CMK (cell line): ENCODE measurements around the gene GPC6.

Experiments
- DNase-seq: peaks from one replicate; pipeline ENCODE4 v3.0.0-alpha.2; 2010; ENCODE audit warnings: low read depth

GPC6 gene

GRCh38 chr13:93936901-93937300, 710.3 kb downstream of the GPC6 start:
- DNase-seq = no peak

DNA sequence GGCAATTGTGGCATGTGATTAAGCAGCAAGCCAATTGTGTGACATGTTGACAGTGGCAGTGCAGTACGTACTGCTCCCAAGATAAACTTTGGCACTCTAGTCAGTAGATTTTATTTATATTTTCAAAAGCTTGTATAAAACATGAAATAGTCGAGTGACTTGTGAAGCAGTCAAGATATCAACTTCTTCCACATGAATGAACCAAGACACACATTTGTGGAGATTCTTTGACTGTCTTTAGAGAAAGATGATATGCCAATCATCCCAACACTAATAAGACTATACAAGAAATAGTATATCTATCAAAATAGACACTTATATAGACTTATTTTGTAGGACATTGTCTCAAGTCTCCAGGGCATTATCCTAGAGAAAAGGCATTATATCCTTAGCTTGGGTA, 714.8 kb downstream of the GPC6 start:
- DNase-seq = no peak

GRCh38 chr13:93942016-93942415, 715.4 kb downstream of the GPC6 start:
- DNase-seq = no peak

- DNase-seq = no peak
Observed at GRCh38 chr13:93945621-93946020, 719.0 kb downstream of the GPC6 start.

- no peak for DNase-seq
Observed at GRCh38 chr13:93946994-93947393, 720.4 kb downstream of the GPC6 start.

DNA sequence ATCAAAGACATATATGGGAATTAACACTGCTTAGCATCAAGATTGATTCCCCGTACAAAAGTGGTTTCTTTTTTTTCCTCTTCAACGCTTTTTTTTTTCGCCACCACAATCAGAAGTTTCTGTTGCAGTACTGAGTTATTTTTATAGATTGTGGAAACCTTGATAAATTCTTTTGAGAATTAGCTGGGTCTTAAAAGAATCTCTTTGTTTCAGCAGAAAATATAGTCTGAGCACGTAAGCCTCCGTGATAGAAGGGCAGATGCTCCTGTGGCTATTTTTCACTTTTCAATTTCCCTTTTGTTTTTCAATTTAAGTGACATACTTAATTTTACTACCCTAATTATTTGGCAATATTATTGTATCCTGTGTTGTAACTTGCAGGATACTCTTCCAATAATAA, 721.0 kb downstream of the GPC6 start:
- DNase-seq = no peak

DNA sequence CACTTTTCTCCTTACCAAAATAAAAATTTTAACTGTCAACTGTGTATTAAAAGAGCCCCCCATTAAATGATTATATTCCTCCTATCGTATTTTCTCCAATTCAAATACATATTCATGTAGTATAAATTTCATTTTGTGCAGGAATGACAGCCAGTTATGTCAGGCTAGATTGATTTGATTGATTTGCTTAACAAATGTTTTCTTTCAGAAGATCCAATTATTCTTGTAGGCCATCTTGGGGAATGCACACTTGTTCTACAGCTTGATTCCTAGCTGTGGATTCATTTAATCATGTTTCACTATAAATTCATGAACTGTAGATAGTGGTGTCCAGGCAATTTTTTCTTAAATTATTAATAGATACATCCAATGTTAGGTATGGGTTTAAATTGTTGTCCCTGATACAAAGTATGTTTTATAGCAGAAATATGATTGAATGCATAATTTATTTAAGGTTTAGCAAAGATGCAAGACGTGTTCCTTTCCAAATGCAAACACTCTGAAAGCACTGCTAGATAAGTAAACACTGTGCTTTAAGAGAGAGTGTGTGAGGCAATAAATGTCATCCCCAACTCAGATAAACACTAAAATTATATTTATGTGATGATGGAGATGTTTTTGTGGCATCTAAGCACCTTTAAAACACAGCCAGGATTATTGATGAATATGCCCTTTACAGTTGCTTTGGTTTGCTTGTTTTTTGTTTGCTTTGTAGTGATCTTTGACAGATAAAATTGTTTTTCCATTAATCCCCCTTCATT, 721.7 kb downstream of the GPC6 start:
- no peak for DNase-seq

- no peak for DNase-seq
Observed at GRCh38 chr13:93951108-93951507, 724.5 kb downstream of the GPC6 start.

DNA sequence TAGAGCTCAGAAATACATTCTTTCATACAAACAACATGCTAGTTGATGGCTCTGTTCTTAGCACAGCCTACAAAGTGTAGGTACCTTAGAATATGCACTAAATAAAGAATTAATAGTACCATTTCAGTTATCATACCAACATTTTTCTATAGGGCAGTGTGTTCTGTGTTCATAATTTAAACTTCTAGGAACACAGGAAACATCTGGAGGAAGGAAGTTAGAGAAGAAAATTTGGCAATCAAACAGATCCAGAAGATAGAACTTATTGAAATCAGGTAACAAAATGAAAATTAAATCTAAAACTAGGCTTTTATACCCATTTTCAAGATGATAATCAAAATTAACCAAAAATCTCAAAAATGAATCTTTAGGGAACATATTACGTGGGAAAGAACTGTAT, 725.3 kb downstream of the GPC6 start:
- no peak for DNase-seq

DNA sequence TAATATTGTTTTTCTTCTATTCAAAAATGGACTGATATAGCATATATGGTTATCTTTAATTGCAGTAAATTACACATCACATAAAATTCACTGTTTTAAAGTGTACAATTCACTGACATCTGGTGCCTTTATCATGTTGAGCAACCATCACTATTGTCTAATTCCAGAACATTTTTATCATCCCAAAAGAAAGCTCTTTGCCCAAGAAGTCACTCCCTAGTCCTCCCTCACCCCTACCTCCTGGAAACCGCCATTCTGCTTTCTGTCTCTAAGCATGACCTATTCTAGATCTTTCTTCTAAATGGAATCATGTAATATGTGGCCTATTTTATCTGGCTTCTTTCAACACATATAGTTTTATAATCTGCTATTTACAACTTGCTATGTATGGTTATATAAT, 727.2 kb downstream of the GPC6 start:
- no peak for DNase-seq

GRCh38 chr13:93955904-93956303, 729.3 kb downstream of the GPC6 start:
- DNase-seq = no peak

DNA sequence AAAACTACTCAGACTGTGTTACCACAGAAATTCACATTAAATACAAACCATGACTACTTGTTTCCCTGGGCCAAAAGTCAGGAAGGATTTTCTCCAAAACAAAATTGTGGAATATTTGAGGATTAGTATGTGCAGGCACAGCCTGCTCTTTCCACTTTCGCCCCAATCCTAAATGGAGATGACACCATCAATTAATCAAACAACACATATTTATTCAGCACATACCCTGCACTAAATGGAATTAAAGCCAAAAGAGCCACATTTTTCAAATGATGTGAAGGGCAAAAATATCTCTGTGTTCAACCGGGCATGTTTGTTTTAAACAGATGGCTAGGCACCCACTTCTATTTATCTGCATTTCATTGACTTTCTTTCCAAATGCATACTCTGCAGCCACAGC, 729.8 kb downstream of the GPC6 start:
- no peak for DNase-seq

GRCh38 chr13:93957371-93957770, 730.8 kb downstream of the GPC6 start:
- no peak for DNase-seq

- no peak for DNase-seq
Observed at GRCh38 chr13:93959796-93960533, 733.4 kb downstream of the GPC6 start.

- no peak for DNase-seq
Observed at GRCh38 chr13:93963266-93964145, 736.9 kb downstream of the GPC6 start.

DNA sequence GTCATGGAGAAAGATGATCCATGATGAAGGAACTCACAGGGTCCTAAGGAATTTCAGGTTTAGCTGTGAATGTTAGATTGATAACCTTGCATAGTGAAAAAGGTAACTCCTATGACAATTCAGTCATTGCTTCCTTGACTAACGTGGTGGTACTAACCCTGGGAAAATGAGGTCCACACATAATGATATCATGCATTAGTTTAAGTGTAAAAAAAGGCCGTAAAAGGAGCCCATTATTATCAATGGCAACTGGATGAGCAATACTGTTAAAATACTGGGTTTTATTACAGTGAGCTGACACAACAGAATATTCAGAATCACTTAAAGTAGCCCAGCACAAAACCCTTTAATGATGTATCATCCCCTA, 737.5 kb downstream of the GPC6 start:
- no peak for DNase-seq

DNA sequence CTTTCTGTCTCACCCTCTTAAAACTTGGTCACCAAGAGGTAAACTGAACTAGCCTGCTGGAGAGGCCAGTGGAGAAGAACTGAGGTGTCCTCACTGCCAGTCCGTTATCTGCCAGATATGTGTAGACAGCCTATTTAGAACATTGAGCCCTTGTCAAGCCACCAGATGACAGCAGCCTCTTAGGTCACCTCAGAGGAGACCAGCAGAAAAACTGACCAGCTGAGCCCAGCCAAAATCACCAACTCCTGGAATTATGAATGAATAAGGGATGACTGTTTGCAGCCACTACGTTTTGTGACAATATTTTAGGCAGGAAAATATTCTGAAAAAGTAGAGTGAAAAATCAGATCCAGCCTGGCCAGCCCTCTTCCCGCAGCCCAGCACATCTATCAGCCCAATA, 739.0 kb downstream of the GPC6 start:
- no peak for DNase-seq

DNA sequence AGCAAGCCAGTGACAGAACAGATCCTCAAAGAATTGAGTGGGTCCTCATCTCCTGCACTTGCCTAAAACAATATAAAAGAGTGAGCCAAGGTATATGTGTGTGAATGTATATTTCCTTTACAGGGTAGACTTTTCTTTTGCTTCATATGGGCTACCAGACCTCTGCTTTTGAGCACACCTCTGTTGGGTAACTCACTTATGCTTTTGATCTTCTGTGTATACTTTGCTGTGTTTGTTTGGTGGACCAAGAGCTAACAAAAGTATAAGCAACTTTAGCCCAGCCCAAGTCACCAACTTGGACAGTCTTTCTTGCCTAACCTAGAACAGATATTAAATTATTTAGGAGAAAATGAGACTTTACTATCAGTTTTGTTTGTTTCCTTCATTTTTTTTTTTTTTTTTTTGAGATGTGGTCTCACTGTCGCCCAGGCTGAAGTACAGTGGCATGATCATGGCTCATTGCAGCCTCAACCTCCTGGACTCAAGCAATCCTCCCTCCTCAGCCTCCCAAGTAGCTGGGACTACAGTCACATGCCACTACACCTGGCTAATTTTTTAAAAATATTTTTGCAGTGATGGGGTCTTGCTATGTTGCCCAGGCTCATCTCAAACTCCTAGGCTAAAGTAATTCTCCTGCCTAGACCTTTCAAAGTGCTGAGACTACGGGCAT, 739.8 kb downstream of the GPC6 start:
- no peak for DNase-seq

DNA sequence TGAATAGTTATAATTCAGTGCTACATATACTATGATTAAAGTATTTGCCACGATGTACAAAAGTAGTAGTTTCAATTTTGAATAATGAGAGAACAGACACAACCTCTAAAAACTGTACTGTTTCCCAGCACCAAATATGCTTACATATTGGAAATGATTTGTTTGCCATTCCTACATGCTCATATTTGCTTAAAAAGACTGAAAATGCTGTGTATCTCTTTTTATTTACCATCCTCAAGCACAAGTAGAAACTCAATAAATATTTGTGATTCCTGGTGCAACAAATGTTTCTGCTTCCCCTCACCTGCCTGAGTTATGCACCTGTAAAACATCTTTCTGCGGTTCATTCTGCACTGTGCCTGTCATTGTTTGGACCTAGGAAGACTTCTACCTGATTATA, 740.7 kb downstream of the GPC6 start:
- DNase-seq = no peak

DNA sequence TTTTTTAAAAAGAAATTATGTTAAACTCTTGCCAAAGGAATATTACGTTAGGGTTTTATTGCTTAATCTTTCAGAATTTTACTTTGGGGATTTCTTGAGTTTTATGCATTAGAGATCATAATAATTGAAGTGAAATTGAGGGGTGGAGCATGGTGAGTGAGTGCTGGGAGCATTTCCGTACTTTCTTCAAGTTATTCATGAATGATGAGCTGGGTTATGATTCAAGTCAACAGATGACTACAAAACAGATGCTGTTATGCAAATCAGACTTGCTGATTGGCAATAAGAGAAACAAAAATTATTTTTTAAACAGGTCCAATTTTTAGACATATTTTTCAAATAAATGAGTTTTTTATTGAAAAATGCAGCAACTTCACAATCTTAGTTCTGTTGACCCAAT, 748.6 kb downstream of the GPC6 start:
- no peak for DNase-seq

DNA sequence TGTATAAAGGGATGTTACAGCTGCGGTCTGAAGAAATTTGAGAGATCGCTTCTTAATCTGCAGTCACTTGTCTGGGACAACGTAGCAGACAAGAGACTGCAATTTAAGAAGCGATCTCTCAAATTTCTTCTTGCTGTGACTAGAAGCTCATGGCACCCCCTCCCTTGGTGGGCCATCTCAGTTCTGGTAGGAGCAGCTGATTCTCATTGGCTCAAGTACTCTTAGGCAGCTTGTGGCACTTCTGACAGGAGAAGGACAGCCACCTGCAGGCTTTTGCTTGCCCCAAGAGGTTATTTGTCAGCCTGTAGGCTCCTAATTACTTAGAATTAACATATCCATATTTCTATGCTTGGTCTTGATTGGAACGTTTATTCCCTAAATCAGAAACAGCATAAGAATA, 749.9 kb downstream of the GPC6 start:
- DNase-seq = no peak

- DNase-seq = no peak
Observed at GRCh38 chr13:93977986-93978385, 751.4 kb downstream of the GPC6 start.
